Mesendoderm (in vitro differentiated cells): ENCODE results near the gene SYDE2.
A peak's percentile ranks its signal among the peaks of the same experiment; 100 is the strongest.

Source experiments
- DNase-seq: peaks from one replicate; pipeline ENCODE4 v3.0.0; 2013
- H2AK5ac ChIP-seq: 2 replicates; pipeline ENCODE4 v1.6.1; 2013; ENCODE audit warnings: low read length, inconsistent platforms
- H2BK120ac ChIP-seq: 2 replicates; pipeline ENCODE4 v1.6.1; 2013; ENCODE audit warnings: low read depth, mild to moderate bottlenecking, low read length, moderate library complexity, mixed read lengths
- H2BK15ac ChIP-seq: replicated peaks from 2 replicates; pipeline ENCODE4 v1.6.1; 2013; ENCODE audit warnings: low read depth, mild to moderate bottlenecking, moderate library complexity
- H2BK5ac ChIP-seq: 2 replicates; pipeline ENCODE4 v1.6.1; 2013; ENCODE audit warnings: low read length, inconsistent platforms
- H3K18ac ChIP-seq: 2 replicates; pipeline ENCODE4 v1.6.1; 2013; ENCODE audit warnings: mild to moderate bottlenecking, low read length, mixed read lengths
- H3K23ac ChIP-seq: one replicate; pipeline ENCODE4 v1.6.1; 2013; ENCODE audit warnings: low read length
- H3K27ac ChIP-seq: 2 replicates; pipeline ENCODE4 v1.5.1; 2013; ENCODE audit warnings: low read depth, mild to moderate bottlenecking, inconsistent platforms, low read length, moderate library complexity
- H3K27me3 ChIP-seq: 2 replicates; pipeline ENCODE4 v1.6.1; 2013; ENCODE audit warnings: low read length, control low read depth, mild to moderate bottlenecking, inconsistent platforms; ENCODE audit not compliant: insufficient read depth, poor library complexity
- H3K36me3 ChIP-seq: 2 replicates; pipeline ENCODE4 v1.6.1; 2013; ENCODE audit warnings: low read length, inconsistent platforms; ENCODE audit not compliant: control insufficient read depth, insufficient read depth
- H3K4ac ChIP-seq: one replicate; pipeline ENCODE4 v1.6.1; 2013; ENCODE audit warnings: low read depth, mild to moderate bottlenecking, low read length, moderate library complexity
- H3K4me1 ChIP-seq: 2 replicates; pipeline ENCODE4 v1.6.1; 2013; ENCODE audit warnings: low read depth, low read length, inconsistent platforms; ENCODE audit not compliant: control insufficient read depth
- H3K4me2 ChIP-seq: 2 replicates; pipeline ENCODE4 v1.6.1; 2013; ENCODE audit warnings: low read length
- H3K4me3 ChIP-seq: 2 replicates; pipeline ENCODE4 v1.5.1; 2013; ENCODE audit warnings: mild to moderate bottlenecking, low read length
- H3K56ac ChIP-seq: one replicate; pipeline ENCODE4 v1.6.1; 2013; ENCODE audit warnings: low read length
- H3K79me1 ChIP-seq: 2 replicates; pipeline ENCODE4 v1.6.1; 2013; ENCODE audit warnings: low read length, inconsistent platforms
- H3K79me2 ChIP-seq: 2 replicates; pipeline ENCODE4 v1.6.1; 2013; ENCODE audit warnings: mild to moderate bottlenecking, low read length; ENCODE audit not compliant: control insufficient read depth, insufficient read depth
- H3K9ac ChIP-seq: 2 replicates; pipeline ENCODE4 v1.6.1; 2013; ENCODE audit warnings: low read length, inconsistent platforms
- H4K5ac ChIP-seq: one replicate; pipeline ENCODE4 v1.6.1; 2013; ENCODE audit warnings: low read length
- H4K8ac ChIP-seq: one replicate; pipeline ENCODE4 v1.6.1; 2013; ENCODE audit warnings: low read depth, mild to moderate bottlenecking, control low read depth, low read length, moderate library complexity
- WGBS: extraction: QIAGEN DNeasy Blood & Tissue Kit; methylation state at CpG from one replicate; pipeline ENCODE4 v1.1.7; 2013; ENCODE audit warnings: low lambda C conversion rate, missing lambda C conversion rate; ENCODE audit not compliant: insufficient coverage; ENCODE audit errors: extremely low coverage; 5-methylcytosine and 5-hydroxymethylcytosine counted together

SYDE2 gene

GRCh38 chr1:85244271-85245061, 43.6 kb upstream of the SYDE2 start:
- H3K27ac ChIP-seq = no peak overlapping the region
- H3K4me3 ChIP-seq = no peak overlapping the region
- H2BK15ac ChIP-seq = no peak overlapping the region
- H3K79me1 ChIP-seq = no peaks in the 10 kb centered on the region
- H3K4me1 ChIP-seq = peaks cover 3% of the 10 kb centered on the region
- no peak for DNase-seq
- H3K27me3 ChIP-seq = no peaks in the 10 kb centered on the region
- no peak overlapping the region for H3K4ac ChIP-seq
- H2BK120ac ChIP-seq = no peak overlapping the region
- no peaks in the 10 kb centered on the region for H3K79me2 ChIP-seq
- no peaks in the 10 kb centered on the region for H3K36me3 ChIP-seq
- H4K8ac ChIP-seq = no peak overlapping the region
- H3K18ac ChIP-seq = no peak overlapping the region
- H3K4me2 ChIP-seq = no peak overlapping the region
- no peak overlapping the region for H3K56ac ChIP-seq
- no peak overlapping the region for H2AK5ac ChIP-seq
- no peak overlapping the region for H3K9ac ChIP-seq
- H4K5ac ChIP-seq = no peak overlapping the region
- H3K23ac ChIP-seq = no peak overlapping the region
- no peak overlapping the region for H2BK5ac ChIP-seq
- no CpG with 5 or more reads among the region's 4 CpGs for WGBS

DNA sequence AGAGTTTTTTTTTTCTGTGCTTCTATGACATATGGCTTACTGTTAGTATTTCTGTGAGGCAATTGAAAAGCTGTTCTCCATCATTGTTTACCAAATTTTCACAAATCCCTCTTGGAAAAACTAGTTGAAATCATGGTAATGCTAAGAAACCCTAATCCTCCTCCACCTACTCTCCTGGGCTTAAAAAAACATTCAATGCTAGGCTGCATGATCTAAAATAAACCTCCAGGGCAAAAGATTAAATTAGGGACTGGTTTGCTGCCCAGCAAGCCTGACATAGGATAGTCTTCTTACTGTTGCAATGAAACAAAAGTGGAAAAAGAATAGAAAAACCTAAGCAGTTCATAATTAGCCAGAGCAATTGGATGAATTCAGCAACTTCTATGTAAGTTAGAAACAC, 42.6 kb upstream of the SYDE2 start:
- Histone ChIP-seq H2AK5ac (no peak overlapping the region), H3K4me2 (no peak overlapping the region), H3K4me3 (no peak overlapping the region), H4K8ac (no peak overlapping the region), H3K9ac (no peak overlapping the region), H3K27ac (no peak overlapping the region), H3K4me1 (peaks cover 3% of the 10 kb centered on the region), H3K79me1 (no peaks in the 10 kb centered on the region), H3K18ac (no peak overlapping the region), H2BK5ac (no peak overlapping the region), H4K5ac (no peak overlapping the region), H3K4ac (no peak overlapping the region), H3K56ac (no peak overlapping the region), H3K36me3 (no peaks in the 10 kb centered on the region), H3K79me2 (no peaks in the 10 kb centered on the region), H3K27me3 (no peaks in the 10 kb centered on the region), H2BK15ac (no peak overlapping the region), H2BK120ac (no peak overlapping the region), H3K23ac (no peak overlapping the region)
- DNase-seq = no peak

- H3K27ac ChIP-seq = no peak overlapping the region
- no peak for DNase-seq
These were observed 39.8 kb upstream of the SYDE2 start for GRCh38 chr1:85240643-85241042.

GRCh38 chr1:85240174-85240601, 39.4 kb upstream of the SYDE2 start:
- no peak overlapping the region for H3K56ac ChIP-seq
- H3K23ac ChIP-seq = no peak overlapping the region
- no CpG with 5 or more reads among the region's 1 CpG for WGBS
- H2BK5ac ChIP-seq = no peak overlapping the region
- peak; percentile 87 for DNase-seq
- no peak overlapping the region for H4K5ac ChIP-seq
- H4K8ac ChIP-seq = no peak overlapping the region
- H2BK15ac ChIP-seq = no peak overlapping the region
- no peaks in the 10 kb centered on the region for H3K36me3 ChIP-seq
- no peak overlapping the region for H3K18ac ChIP-seq
- no peak overlapping the region for H2AK5ac ChIP-seq
- H3K27ac ChIP-seq = no peak overlapping the region
- H3K4ac ChIP-seq = no peak overlapping the region
- no peak overlapping the region for H3K4me2 ChIP-seq
- H3K79me2 ChIP-seq = no peaks in the 10 kb centered on the region
- H3K4me3 ChIP-seq = no peak overlapping the region
- no peak overlapping the region for H3K9ac ChIP-seq
- H3K79me1 ChIP-seq = no peaks in the 10 kb centered on the region
- H3K4me1 ChIP-seq = peaks cover 3% of the 10 kb centered on the region
- no peaks in the 10 kb centered on the region for H3K27me3 ChIP-seq
- no peak overlapping the region for H2BK120ac ChIP-seq

More at GRCh38 chr1:85240643-85241042, 39.8 kb upstream of the SYDE2 start:
- H3K79me2 ChIP-seq = no peaks in the 10 kb centered on the region
- no peak overlapping the region for H3K4me2 ChIP-seq
- no peak overlapping the region for H2BK5ac ChIP-seq
- no peak overlapping the region for H3K4ac ChIP-seq
- WGBS = no CpG with 5 or more reads among the region's 1 CpG
- no peak overlapping the region for H2BK15ac ChIP-seq
- no peaks in the 10 kb centered on the region for H3K79me1 ChIP-seq
- H3K36me3 ChIP-seq = no peaks in the 10 kb centered on the region
- H3K23ac ChIP-seq = no peak overlapping the region
- no peak overlapping the region for H3K4me3 ChIP-seq
- H3K4me1 ChIP-seq = peaks cover 3% of the 10 kb centered on the region
- H2AK5ac ChIP-seq = no peak overlapping the region
- H3K18ac ChIP-seq = no peak overlapping the region
- H3K27me3 ChIP-seq = no peaks in the 10 kb centered on the region
- no peak overlapping the region for H3K56ac ChIP-seq
- H2BK120ac ChIP-seq = no peak overlapping the region
- H4K8ac ChIP-seq = no peak overlapping the region
- H4K5ac ChIP-seq = no peak overlapping the region
- H3K9ac ChIP-seq = no peak overlapping the region

DNA sequence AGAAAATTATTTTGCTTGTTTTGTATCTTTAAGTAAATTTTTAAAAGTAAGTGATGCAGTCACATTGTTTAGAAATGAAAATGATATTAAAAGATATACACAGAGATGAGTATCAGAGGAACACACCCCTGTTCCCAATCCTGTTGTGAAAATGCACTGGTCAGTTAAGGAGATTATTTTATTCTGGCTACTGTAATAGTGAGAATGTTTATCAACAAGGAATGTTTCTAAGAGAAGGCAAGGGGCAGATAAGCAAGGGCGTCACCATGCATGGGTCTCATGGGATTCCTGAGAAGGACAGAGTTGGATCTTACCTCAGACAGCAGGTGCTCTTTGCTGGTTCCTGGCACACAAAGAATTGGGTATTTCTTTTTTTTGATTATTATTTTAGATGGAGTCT, 36.8 kb upstream of the SYDE2 start:
- Histone ChIP-seq H2BK5ac (no peak overlapping the region), H3K4me3 (no peak overlapping the region), H3K9ac (no peak overlapping the region), H3K23ac (no peak overlapping the region), H4K8ac (no peak overlapping the region), H3K79me1 (no peaks in the 10 kb centered on the region), H3K4me1 (peaks cover 3% of the 10 kb centered on the region), H3K4ac (no peak overlapping the region), H3K4me2 (no peak overlapping the region), H3K79me2 (no peaks in the 10 kb centered on the region), H3K27ac (no peak overlapping the region), H3K56ac (no peak overlapping the region), H3K36me3 (no peaks in the 10 kb centered on the region), H2AK5ac (no peak overlapping the region), H2BK15ac (no peak overlapping the region), H2BK120ac (no peak overlapping the region), H3K27me3 (no peaks in the 10 kb centered on the region), H3K18ac (no peak overlapping the region), H4K5ac (no peak overlapping the region)
- WGBS = no CpG with 5 or more reads among the region's 1 CpG
- DNase-seq = no peak
